ENCODE results near the gene SLC31A2.
"Not testable (repeated sequence)": the region's sequence is repeated elsewhere in the genome, so short reads cannot be mapped to it uniquely, and the experiment has no call there.

Gene SLC31A2

DNA sequence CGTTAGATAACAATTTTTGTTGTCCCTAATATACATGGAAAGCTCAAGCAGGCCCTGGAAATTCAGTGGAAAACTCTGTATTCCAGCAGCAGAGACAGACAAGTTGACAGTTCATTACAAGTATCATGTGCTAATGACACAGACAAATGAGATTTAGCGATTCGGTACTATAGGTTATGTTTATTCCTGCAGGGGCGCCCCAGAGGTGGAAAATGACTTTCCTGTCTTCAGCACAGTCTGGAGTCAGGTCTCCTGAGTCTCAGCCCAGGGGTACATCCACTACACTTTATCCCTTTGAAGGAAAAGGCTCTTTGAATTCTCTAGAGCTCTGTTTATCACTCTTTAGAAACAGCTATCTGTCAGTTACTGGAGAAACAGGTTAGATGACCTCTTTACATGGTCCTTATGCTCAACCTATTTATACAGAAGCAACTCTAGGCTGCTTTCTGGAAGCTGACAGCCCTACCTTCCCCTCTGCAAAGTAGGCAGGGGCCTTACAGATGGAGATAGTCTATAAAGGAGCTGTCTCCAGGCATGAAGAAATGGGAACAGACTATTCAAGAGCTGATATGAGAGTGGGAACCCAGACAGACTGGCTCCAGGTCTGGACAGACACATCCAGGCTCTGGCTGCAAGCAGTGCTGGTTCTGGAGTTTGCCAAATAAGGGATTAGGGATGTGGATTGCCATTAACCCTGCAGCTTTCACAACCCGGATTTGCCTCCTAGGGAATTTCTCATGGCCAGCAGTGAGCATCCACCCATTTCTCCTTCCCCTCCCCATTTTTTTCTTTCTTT is 7.2 kb upstream of the SLC31A2 start:
- H3K4me3 ChIP-seq (ENCODE audit: low read depth, low read length), result no peak overlapping the region
- TF ChIP-seq, protein P1, sequence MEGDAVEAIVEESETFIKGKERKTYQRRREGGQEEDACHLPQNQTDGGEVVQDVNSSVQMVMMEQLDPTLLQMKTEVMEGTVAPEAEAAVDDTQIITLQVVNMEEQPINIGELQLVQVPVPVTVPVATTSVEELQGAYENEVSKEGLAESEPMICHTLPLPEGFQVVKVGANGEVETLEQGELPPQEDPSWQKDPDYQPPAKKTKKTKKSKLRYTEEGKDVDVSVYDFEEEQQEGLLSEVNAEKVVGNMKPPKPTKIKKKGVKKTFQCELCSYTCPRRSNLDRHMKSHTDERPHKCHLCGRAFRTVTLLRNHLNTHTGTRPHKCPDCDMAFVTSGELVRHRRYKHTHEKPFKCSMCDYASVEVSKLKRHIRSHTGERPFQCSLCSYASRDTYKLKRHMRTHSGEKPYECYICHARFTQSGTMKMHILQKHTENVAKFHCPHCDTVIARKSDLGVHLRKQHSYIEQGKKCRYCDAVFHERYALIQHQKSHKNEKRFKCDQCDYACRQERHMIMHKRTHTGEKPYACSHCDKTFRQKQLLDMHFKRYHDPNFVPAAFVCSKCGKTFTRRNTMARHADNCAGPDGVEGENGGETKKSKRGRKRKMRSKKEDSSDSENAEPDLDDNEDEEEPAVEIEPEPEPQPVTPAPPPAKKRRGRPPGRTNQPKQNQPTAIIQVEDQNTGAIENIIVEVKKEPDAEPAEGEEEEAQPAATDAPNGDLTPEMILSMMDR (IDR thresholded peaks at IDR 0.05; ENCODE audit: control insufficient read depth, extremely low read depth, insufficient read depth), result no peak
- peak; percentile 32 for DNase-seq (ENCODE audit: low read depth)

DNA sequence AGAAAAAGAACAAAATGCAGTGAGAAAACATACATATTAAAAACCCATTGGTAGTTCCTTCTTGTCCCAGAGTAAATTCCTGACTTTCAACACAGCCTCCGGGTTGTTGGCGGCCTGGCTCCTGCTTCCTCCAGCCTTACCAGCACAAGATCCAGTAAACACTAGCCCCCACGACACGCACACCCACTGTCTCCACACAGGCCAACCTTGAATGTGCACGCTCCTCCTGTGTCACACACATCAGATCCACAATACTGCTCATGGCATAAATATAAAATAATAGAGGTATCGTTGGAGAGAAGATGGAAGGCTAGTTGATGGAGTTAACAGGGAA is 2.5 kb upstream of the SLC31A2 start:
- no peak for DNase-seq (ENCODE audit: low read depth)
- TF ChIP-seq, protein P1 (IDR thresholded peaks at IDR 0.05; ENCODE audit: control insufficient read depth, extremely low read depth, insufficient read depth), result no peak
- H3K4me3 ChIP-seq (ENCODE audit: low read depth, low read length), result no peak overlapping the region

DNA sequence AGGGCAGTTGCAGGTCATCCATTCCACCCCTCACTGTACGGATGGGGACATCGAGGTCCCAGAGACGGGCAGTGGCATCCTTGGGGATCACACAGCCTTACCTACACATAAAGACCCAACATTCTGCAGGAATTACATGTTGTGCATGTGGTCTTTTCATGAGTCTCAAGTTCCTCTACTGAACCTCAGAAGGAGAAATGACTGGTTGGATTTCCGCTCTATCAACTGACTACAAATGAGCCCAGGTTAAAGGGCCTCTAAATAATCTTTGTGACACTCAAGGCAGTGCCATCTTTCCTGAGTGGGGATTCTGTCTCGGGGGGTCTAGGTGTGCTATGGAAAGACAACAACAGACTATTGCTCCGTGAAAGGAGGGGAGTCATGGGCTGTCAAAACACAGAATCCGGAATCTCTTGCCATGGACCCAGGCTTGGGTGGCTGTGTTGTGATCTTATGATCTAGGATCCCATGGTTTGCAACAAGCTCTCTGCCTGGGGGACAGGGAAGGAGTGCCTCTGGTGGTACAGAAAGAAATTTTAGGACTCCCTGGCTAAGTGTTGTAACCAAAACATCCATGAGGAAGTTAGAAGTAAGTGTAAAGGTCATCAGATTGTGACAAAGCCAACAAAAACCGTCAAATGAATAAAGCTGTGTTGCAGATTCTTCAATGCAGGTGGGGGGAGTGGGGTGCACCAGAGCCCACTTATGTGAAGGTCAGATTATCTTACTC is 1.9 kb upstream of the SLC31A2 start:
- H3K4me3 ChIP-seq (ENCODE audit: low read depth, low read length), result no peak overlapping the region
- TF ChIP-seq, protein P1 (IDR thresholded peaks at IDR 0.05; ENCODE audit: control insufficient read depth, extremely low read depth, insufficient read depth), result no peak
- no peak for DNase-seq (ENCODE audit: low read depth)

DNA sequence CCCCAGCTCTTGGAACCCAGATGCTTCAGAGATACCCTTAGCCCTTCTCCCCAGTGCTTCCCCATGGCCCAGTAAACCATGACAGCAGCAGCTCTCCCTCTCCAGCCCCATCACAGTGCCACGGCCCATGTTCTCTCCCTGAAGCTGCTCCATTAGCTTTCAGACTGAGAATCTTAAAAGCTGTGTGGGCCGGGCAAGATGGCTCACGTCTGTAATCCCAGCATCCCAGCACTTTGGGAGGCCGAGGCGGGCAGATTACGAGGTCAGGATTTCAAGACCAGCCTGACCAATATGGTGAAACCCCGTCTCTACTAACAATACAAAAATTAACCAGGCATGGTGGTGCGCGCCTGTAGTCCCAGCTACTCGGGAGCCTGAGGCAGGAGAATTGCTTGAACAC is 1.2 kb upstream of the SLC31A2 start:
- DNase-seq (ENCODE audit: low read depth); H3K4me3 ChIP-seq (ENCODE audit: low read depth, low read length): not testable (repeated sequence)

DNA sequence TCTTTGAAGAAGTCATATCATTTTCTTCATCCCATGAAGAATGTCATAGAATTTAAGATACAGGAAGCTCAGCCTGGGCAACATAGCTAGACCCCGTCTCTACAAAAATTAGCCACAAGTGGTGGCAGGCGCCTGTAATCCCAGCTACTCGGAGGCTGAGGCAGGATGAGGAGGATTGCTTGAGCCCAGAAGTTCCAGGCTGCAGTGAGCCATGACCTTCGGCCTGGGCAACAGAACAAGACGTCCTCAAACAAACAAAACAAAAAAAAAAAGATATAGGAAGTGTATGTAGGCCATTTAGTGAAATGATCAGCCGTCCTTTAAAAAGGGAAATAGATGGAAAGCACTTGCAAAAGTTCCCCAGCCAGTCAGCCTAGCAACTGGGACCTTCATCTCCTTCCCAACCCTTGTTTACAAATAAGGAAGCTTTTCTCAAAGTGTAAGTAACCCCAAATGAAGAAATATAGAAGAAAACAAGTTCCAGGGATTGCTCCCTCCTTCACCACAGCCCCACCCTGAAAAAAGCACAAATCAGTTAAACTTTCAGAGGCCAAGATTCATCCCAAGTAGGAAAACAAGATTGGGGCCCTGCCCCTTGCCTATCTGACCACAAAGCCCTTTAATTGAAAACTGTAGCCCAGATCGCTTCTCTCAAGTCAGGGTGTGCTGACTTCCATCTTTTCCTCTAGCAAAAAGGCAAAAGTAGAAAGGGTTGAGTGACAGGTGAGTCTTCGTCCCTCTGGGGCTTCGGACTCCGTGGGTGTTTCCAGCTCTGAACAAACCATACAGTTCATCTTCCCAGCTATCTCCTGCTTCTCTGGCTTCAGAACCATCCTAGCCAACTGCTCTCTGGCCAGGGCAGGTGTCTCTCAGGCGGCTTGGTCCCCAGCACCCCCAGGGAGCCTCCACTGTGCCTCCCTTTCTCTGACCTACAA is 1.2 kb downstream of the SLC31A2 start:
- TF ChIP-seq, protein P1 (IDR thresholded peaks at IDR 0.05; ENCODE audit: control insufficient read depth, extremely low read depth, insufficient read depth), result no peak
- H3K4me3 ChIP-seq (ENCODE audit: low read depth, low read length), result peak overlapping the region; percentile 66
- DNase-seq (ENCODE audit: low read depth), result no peak

DNA sequence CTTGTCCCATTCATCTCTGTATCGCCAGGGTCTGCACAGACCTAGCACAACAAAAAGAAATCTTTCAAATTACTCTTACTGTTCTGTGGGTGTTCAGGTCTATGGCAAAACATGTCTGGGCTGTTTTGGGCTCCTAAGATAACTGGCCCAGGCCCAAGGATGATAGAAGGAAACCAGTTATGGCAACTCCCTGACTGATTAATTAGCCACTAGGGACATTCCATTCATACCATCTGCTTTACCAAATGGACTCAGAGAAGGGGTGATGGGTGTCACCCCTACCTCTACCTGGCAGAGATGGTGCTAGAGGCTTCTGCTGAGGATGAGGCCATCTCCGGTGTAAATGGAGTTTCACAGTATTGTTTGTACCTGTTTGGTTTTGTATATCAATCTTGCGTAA is 1.9 kb downstream of the SLC31A2 start:
- no peak overlapping the region for H3K4me3 ChIP-seq (ENCODE audit: low read depth, low read length)
- DNase-seq (ENCODE audit: low read depth), result no peak
- TF ChIP-seq, protein P1 (IDR thresholded peaks at IDR 0.05; ENCODE audit: control insufficient read depth, extremely low read depth, insufficient read depth), result no peak

DNA sequence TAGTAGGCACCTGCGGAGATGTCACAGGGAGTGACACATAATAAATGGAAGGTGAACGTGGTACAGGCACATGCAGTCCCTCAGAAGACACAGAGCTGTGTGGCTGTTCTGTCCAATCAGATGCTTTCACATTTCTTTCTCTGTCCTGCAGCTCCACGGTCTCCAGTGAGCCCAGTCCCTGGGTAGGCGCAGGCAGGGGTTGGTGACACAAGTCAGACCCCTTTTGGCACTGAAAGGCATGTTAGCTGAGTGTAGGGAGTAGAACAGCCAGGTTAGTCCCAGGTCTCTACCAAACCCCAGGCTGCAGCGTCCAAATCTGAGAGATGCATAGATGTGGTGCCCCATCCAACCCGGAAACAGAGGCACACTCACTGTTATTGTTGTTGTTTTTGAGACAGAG is 2.8 kb downstream of the SLC31A2 start:
- H3K4me3 ChIP-seq (ENCODE audit: low read depth, low read length), result no peak overlapping the region
- TF ChIP-seq, protein P1 (IDR thresholded peaks at IDR 0.05; ENCODE audit: control insufficient read depth, extremely low read depth, insufficient read depth), result no peak
- no peak for DNase-seq (ENCODE audit: low read depth)

Measured in LNCaP clone FGC (cell line).